GM12878 (cell line): ENCODE results near the gene PLP1. TPM values are rescaled to one million over a fixed set of nuclear protein-coding genes. Genes with fewer than 3 reads are reported as not detected.

Source experiments
- ATAC-seq: fragments of 200-7000 bp; cut with Tn5 transposase; 3 replicates; pipeline ENCODE4 v1.9.1; 2020; ENCODE audit warnings: mild to moderate bottlenecking, moderate library complexity
- BruUV-seq: library from RNA; stranded (reverse); fragments of 400-500 nt; replicated peaks from 2 replicates; lab custom pipeline; 2021; lab: Mats Ljungman, UMichigan
- CTCF ChIA-PET: fragments of 300-600 bp; sonication (Branson Sonifier 250); formaldehyde crosslinking; extraction: SDS; loops from one replicate; lab custom pipeline; 2021; ENCODE audit warnings: inconsistent platforms; lab: Yijun Ruan, JAX
- POLR2A ChIA-PET: fragments of 350-600 bp; formaldehyde crosslinking; extraction: SDS; loops from one replicate; lab custom pipeline; 2021; ENCODE audit warnings: inconsistent platforms; lab: Charles Lee
- RAD21 ChIA-PET: fragments of 300-600 bp; sonication (Branson Sonifier 250); formaldehyde crosslinking; loops from one replicate; lab custom pipeline; 2023; ENCODE audit warnings: antibody characterized with exemption; ENCODE audit not compliant: unreplicated experiment; lab: Charles Lee
- SMC1A ChIA-PET: fragments of 300-600 bp; sonication (Branson Sonifier 250); formaldehyde crosslinking; loops from one replicate; lab custom pipeline; 2023; ENCODE audit not compliant: unreplicated experiment, uncharacterized antibody; lab: Charles Lee
- DNase-seq: peaks from one replicate; pipeline ENCODE4 v3.0.0-alpha.2; 2011; ENCODE audit warnings: low read depth, low spot score
- FAIRE-seq: peaks from 3 replicates; lab custom pipeline; 2011; peaks lifted over from hg19 to GRCh38; lab: Jason Lieb, UNC
- H2AFZ ChIP-seq: 2 replicates; pipeline ENCODE4 v1.6.0; 2011; ENCODE audit warnings: low read depth, low read length, control low read depth; ENCODE audit not compliant: control insufficient read depth
- H3K27ac ChIP-seq: 2 replicates; pipeline ENCODE4 v1.5.1; 2011; ENCODE audit warnings: control low read depth; ENCODE audit not compliant: control insufficient read depth, insufficient read depth
- H3K27me3 ChIP-seq, 2 experiments: replicated peaks in 1 of 2; 2 replicates each; pipeline versions ENCODE4 v1.6.0 to v1.6.1; 2011; ENCODE audit warnings: low read length in 1 of 2; ENCODE audit not compliant: control insufficient read depth in 2 of 2, insufficient read depth in 2 of 2
- H3K36me3 ChIP-seq, 2 experiments: 2 replicates each; pipeline ENCODE4 v1.5.1; 2011; ENCODE audit warnings: low read length in 1 of 2; ENCODE audit not compliant: control insufficient read depth in 2 of 2, insufficient read depth in 2 of 2
- H3K4me1 ChIP-seq: 2 replicates; pipeline ENCODE4 v1.6.1; 2011; ENCODE audit warnings: mild to moderate bottlenecking, low read length, moderate library complexity, mixed read lengths; ENCODE audit not compliant: control insufficient read depth, insufficient read depth
- H3K4me2 ChIP-seq: 2 replicates; pipeline ENCODE4 v1.6.0; 2011; ENCODE audit warnings: control low read depth; ENCODE audit not compliant: control insufficient read depth, insufficient read depth
- H3K4me3 ChIP-seq: fragments of 200-600 bp; sonication (generic); 2 replicates; pipeline ENCODE4 v1.5.1; 2016
- H3K79me2 ChIP-seq: 2 replicates; pipeline ENCODE4 v1.6.0; 2011; ENCODE audit warnings: low read length; ENCODE audit not compliant: control insufficient read depth, insufficient read depth
- H3K9ac ChIP-seq: 2 replicates; pipeline ENCODE4 v1.8.0; 2011; ENCODE audit warnings: low read length, control low read depth, mixed read lengths; ENCODE audit not compliant: control insufficient read depth, insufficient read depth
- H3K9me3 ChIP-seq: replicated peaks from 3 replicates; pipeline ENCODE4 v1.5.1; 2011; ENCODE audit warnings: mild to moderate bottlenecking, low read length; ENCODE audit not compliant: control insufficient read depth, insufficient read depth
- H4K20me1 ChIP-seq: 2 replicates; pipeline ENCODE4 v1.6.0; 2011; ENCODE audit not compliant: control insufficient read depth, insufficient read depth
- BRCA1 ChIP-seq: IDR thresholded peaks from 2 replicates; pipeline ENCODE4 v1.6.1; 2011; ENCODE audit warnings: low read depth, low read length, improper control_type of control experiment
- CBX3 ChIP-seq: fragments of 200-600 bp; sonication (generic); IDR thresholded peaks from 2 replicates; pipeline ENCODE4 v1.6.1; 2016; ENCODE audit warnings: low read depth, borderline replicate concordance
- CREB1 ChIP-seq: IDR thresholded peaks from 2 replicates; pipeline ENCODE4 v1.6.1; 2012; ENCODE audit warnings: low read depth, mild to moderate bottlenecking, inconsistent platforms
- ETV6 ChIP-seq, 2 experiments: fragments of 450-650 bp in 1 of 2; IDR thresholded peaks in 1 of 2; conservative IDR thresholded peaks in 1 of 2; 2 replicates each; pipeline ENCODE4 v1.6.1; 2014; ENCODE audit warnings: antibody characterized with exemption in 1 of 2, borderline replicate concordance in 1 of 2, low read depth in 1 of 2, mild to moderate bottlenecking in 1 of 2, moderate library complexity in 1 of 2
- MXI1 ChIP-seq: fragments of 150-350 bp; IDR thresholded peaks from 2 replicates; pipeline ENCODE4 v1.6.1; 2011; ENCODE audit warnings: low read depth, mild to moderate bottlenecking, inconsistent platforms, low read length, improper control_type of control experiment
- NBN ChIP-seq: fragments of 450-650 bp; IDR thresholded peaks from 2 replicates; pipeline ENCODE4 v1.6.1; 2016
- NFIC ChIP-seq: IDR thresholded peaks from 2 replicates; pipeline ENCODE4 v1.6.1; 2012; ENCODE audit warnings: low read depth, mild to moderate bottlenecking, inconsistent platforms, low read length, moderate library complexity
- PAX5 ChIP-seq: IDR thresholded peaks from 2 replicates; pipeline ENCODE4 v1.6.1; 2011; ENCODE audit warnings: low read depth, low read length, borderline replicate concordance
- RFX5 ChIP-seq: IDR thresholded peaks from 2 replicates; pipeline ENCODE4 v1.6.1; 2011; ENCODE audit warnings: low read depth, low read length, improper control_type of control experiment
- WRNIP1 ChIP-seq: IDR thresholded peaks from 2 replicates; pipeline ENCODE4 v1.6.1; 2011; ENCODE audit warnings: low read depth, low read length, improper control_type of control experiment, borderline replicate concordance
- ZNF217 ChIP-seq: fragments of 450-650 bp; IDR thresholded peaks from 2 replicates; pipeline ENCODE4 v1.6.1; 2017; ENCODE audit warnings: antibody characterized with exemption, mild to moderate bottlenecking
- WGBS: methylation state at CpG from one replicate; pipeline ENCODE4 v1.1.6; 2016; ENCODE audit warnings: low lambda C conversion rate; ENCODE audit not compliant: insufficient replicate concordance, insufficient coverage; ENCODE audit errors: missing lambda C conversion rate; 5-methylcytosine and 5-hydroxymethylcytosine counted together
- in situ Hi-C: fragments of 300-500 bp; cut with MboI; formaldehyde crosslinking; loops from 9 replicates; pipeline ENCODE4 v1.14.3; 2018; ENCODE audit warnings: mixed read lengths
- intact Hi-C: fragments of 100-400 bp; cut with micrococcal nuclease; formaldehyde crosslinking; loops from one replicate; pipeline ENCODE4 v1.14.2; 2022; ENCODE audit not compliant: unreplicated experiment
- polyA plus RNA-seq, 11 experiments: library from polyadenylated mRNA; depleted of rRNA in 4 of 11; unstranded in 6 of 11; stranded (reverse) in 5 of 11; fragments of >200 nt; fragmentation: Nextera tagmentation in 4 of 11; fragmentation: Illumina TruSeq in 1 of 11; extraction: Ambion mirVana in 4 of 11; extraction: Trizol in 1 of 11; gene quantifications; 1 replicate in 1 of 11; 2 replicates in 10 of 11; pipeline versions ENCODE4 v1.2.1 to v1.2.3, GENCODE V29; 2011 to 2016; ENCODE audit warnings: inconsistent platforms in 2 of 11, missing spikeins in 2 of 11, low read depth in 1 of 11
- total RNA-seq, 4 experiments: library from RNA; depleted of rRNA in 3 of 4; stranded (reverse); fragments of >200 nt in 3 of 4; fragmentation: Illumina TruSeq in 1 of 4; extraction: Trizol in 1 of 4; gene quantifications; 2 replicates each; pipeline versions ENCODE4 v1.2.1 to v1.2.3, GENCODE V29; 2013 to 2021
- TF ChIP-seq, protein P1 (sequence below): IDR thresholded peaks from 2 replicates; pipeline ENCODE4 v1.6.1; 2012; ENCODE audit warnings: low read depth, low read length, improper control_type of control experiment
- TF ChIP-seq, protein P2 (sequence below): fragments of 450-650 bp; IDR thresholded peaks from 2 replicates; pipeline ENCODE4 v1.6.1; 2016; ENCODE audit warnings: mild to moderate bottlenecking
- TF ChIP-seq, protein P3 (sequence below): fragments of 450-650 bp; IDR thresholded peaks from 2 replicates; pipeline ENCODE4 v1.6.1; 2014; ENCODE audit warnings: mild to moderate bottlenecking

Gene PLP1
- total and polyA plus RNA-seq, 10 of the 15 experiments (the other 5 are each of a cell fraction or from before 2014, with no cell fraction given), result not detected

- Histone ChIP-seq H3K4me1 (no peaks in the 10 kb centered on the region), H2AFZ (no peak overlapping the region), H3K4me2 (no peak overlapping the region), H3K9me3 (no peaks in the 10 kb centered on the region), H3K4me3 (no peak overlapping the region), H3K36me3 (no peaks in the 10 kb centered on the region), H3K79me2 (no peaks in the 10 kb centered on the region), H3K27me3 (no peaks in the 10 kb centered on the region), H3K27ac (no peak overlapping the region), H4K20me1 (no peaks in the 10 kb centered on the region), H3K9ac (no peak overlapping the region)
- no peak for ATAC-seq
- POLR2A ChIA-PET, result no interaction called here
- TF ChIP-seq ZNF217 (no peak), NFIC (no peak), BRCA1 (no peak), RFX5 (no peak)
- TF ChIP-seq, protein P1, sequence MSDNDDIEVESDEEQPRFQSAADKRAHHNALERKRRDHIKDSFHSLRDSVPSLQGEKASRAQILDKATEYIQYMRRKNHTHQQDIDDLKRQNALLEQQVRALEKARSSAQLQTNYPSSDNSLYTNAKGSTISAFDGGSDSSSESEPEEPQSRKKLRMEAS, result no peak
- TF ChIP-seq, protein P2, sequence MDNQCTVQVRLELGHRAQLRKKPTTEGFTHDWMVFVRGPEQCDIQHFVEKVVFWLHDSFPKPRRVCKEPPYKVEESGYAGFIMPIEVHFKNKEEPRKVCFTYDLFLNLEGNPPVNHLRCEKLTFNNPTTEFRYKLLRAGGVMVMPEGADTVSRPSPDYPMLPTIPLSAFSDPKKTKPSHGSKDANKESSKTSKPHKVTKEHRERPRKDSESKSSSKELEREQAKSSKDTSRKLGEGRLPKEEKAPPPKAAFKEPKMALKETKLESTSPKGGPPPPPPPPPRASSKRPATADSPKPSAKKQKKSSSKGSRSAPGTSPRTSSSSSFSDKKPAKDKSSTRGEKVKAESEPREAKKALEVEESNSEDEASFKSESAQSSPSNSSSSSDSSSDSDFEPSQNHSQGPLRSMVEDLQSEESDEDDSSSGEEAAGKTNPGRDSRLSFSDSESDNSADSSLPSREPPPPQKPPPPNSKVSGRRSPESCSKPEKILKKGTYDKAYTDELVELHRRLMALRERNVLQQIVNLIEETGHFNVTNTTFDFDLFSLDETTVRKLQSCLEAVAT, result no peak
- no TSS peak for BruUV-seq
- no peak for DNase-seq
- 6% methylated on average over 2 of the region's 2 CpGs for WGBS
- RAD21 ChIA-PET, result no interaction called here
- no peak for FAIRE-seq
- intact Hi-C loops, result no loop called here
- in situ Hi-C loops, result no loop called here
- SMC1A ChIA-PET, result no interaction called here
- CTCF ChIA-PET, result no interaction called here
Measured at GRCh38 chrX:103747163-103747562, 29.5 kb upstream of the PLP1 start.

DNA sequence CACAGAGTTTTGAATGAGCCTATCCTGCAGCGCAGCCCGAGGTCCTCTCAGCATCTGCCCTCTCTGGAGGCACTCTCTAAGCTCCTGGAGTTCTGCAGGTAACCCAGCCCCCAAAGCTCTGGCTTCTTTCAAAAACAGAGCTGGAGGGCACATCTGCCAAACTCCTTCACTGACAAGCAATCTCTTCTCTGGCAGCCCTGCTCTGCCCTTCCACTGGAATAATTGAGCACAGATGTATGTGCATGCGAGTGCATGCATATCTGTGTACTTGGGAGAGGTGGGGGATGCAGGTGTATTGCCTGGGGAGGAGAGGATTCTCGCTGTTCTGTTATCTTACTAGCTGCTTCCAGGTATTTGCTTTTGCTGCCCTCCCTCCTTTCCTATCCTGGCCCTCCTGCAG, 22.2 kb upstream of the PLP1 start:
- H2AFZ ChIP-seq, result no peak overlapping the region
- TF ChIP-seq WRNIP1 (no peak), NBN (no peak), CREB1 (no peak), CBX3 (no peak), ETV6 (conservative IDR thresholded peaks at IDR 0.05 in 1 of 2, IDR thresholded peaks at IDR 0.05 in 1 of 2; ENCODE audit: borderline replicate concordance in 1 of 2, low read depth in 1 of 2) (no peak), MXI1 (no peak), PAX5 (no peak)
- TF ChIP-seq, protein P3, sequence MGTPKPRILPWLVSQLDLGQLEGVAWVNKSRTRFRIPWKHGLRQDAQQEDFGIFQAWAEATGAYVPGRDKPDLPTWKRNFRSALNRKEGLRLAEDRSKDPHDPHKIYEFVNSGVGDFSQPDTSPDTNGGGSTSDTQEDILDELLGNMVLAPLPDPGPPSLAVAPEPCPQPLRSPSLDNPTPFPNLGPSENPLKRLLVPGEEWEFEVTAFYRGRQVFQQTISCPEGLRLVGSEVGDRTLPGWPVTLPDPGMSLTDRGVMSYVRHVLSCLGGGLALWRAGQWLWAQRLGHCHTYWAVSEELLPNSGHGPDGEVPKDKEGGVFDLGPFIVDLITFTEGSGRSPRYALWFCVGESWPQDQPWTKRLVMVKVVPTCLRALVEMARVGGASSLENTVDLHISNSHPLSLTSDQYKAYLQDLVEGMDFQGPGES, result no peak
- TF ChIP-seq, all 136 proteins: peak for 0
- Histone ChIP-seq H3K27ac (no peak overlapping the region), H3K9me3 (no peaks in the 10 kb centered on the region), H3K79me2 (no peaks in the 10 kb centered on the region), H3K4me2 (no peak overlapping the region), H3K9ac (no peak overlapping the region), H3K4me1 (no peaks in the 10 kb centered on the region), H3K4me3 (no peak overlapping the region), H3K36me3 (no peaks in the 10 kb centered on the region), H4K20me1 (no peaks in the 10 kb centered on the region), H3K27me3 (no peaks in the 10 kb centered on the region; a peak in 1 of 4 replicates)
- FAIRE-seq (no peak), DNase-seq (no peak), ATAC-seq (no peak)
- WGBS, result 9% methylated on average over 4 of the region's 4 CpGs
- in situ Hi-C loops, result no loop called here
- ChIA-PET POLR2A (no interaction called here), CTCF (no interaction called here), RAD21 (no interaction called here), SMC1A (no interaction called here)
- intact Hi-C loops, result no loop called here
- BruUV-seq, result no TSS peak
